H1 (cell line): ENCODE measurements around the gene MRPL34.

Experiments used
- CEBPB ChIP-seq: IDR thresholded peaks from 2 replicates; pipeline ENCODE4 v1.6.1; 2012; ENCODE audit warnings: low read depth, low read length
- EZH2 ChIP-seq: fragments of 200-600 bp; sonication (generic); IDR thresholded peaks from 2 replicates; pipeline ENCODE4 v1.7.1; 2012; ENCODE audit warnings: low read depth, mild to moderate bottlenecking, moderate library complexity, low read length, inconsistent platforms; ENCODE audit not compliant: severe bottlenecking
- HDAC6 ChIP-seq: IDR thresholded peaks from one replicate; pipeline ENCODE4 v1.7.1; 2012; ENCODE audit warnings: low read depth, mild to moderate bottlenecking, inconsistent platforms, low read length, moderate library complexity
- RXRA ChIP-seq: IDR thresholded peaks from 2 replicates; pipeline ENCODE4 v1.6.1; 2011; ENCODE audit warnings: low read depth, mild to moderate bottlenecking, low read length, moderate library complexity; ENCODE audit not compliant: insufficient read depth
- SAP30 ChIP-seq: fragments of 300-600 bp; sonication (generic); IDR thresholded peaks from 2 replicates; pipeline ENCODE4 v1.7.1; 2012; ENCODE audit warnings: low read length, moderate library complexity, mild to moderate bottlenecking, inconsistent platforms; ENCODE audit not compliant: insufficient read depth, insufficient replicate concordance
- SP1 ChIP-seq: IDR thresholded peaks from 2 replicates; pipeline ENCODE4 v1.6.1; 2011; ENCODE audit warnings: low read depth, low read length
- TF ChIP-seq, protein P1 (sequence below), 3 experiments: IDR thresholded peaks; 1 replicate in 2 of 3; 2 replicates in 1 of 3; pipeline versions ENCODE4 v1.5.1 to v1.6.1; 2011; ENCODE audit warnings: low read length in 3 of 3, mild to moderate bottlenecking in 3 of 3, inconsistent platforms in 2 of 3, low read depth in 1 of 3, moderate library complexity in 1 of 3; ENCODE audit not compliant: insufficient read depth in 1 of 3; ENCODE audit errors: control extremely low read depth in 1 of 3
- TF ChIP-seq, protein P2 (sequence below): IDR thresholded peaks from 2 replicates; pipeline ENCODE4 v1.6.1; 2012; ENCODE audit warnings: inconsistent platforms

- TF ChIP-seq EZH2, result no peak
- TF ChIP-seq SP1, result no peak
- no peak for TF ChIP-seq SAP30
- no peak for TF ChIP-seq HDAC6
- no peak for TF ChIP-seq RXRA
- TF ChIP-seq, protein P1, sequence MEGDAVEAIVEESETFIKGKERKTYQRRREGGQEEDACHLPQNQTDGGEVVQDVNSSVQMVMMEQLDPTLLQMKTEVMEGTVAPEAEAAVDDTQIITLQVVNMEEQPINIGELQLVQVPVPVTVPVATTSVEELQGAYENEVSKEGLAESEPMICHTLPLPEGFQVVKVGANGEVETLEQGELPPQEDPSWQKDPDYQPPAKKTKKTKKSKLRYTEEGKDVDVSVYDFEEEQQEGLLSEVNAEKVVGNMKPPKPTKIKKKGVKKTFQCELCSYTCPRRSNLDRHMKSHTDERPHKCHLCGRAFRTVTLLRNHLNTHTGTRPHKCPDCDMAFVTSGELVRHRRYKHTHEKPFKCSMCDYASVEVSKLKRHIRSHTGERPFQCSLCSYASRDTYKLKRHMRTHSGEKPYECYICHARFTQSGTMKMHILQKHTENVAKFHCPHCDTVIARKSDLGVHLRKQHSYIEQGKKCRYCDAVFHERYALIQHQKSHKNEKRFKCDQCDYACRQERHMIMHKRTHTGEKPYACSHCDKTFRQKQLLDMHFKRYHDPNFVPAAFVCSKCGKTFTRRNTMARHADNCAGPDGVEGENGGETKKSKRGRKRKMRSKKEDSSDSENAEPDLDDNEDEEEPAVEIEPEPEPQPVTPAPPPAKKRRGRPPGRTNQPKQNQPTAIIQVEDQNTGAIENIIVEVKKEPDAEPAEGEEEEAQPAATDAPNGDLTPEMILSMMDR (IDR thresholded peaks at IDR 0.05; ENCODE audit: control extremely low read depth in 1 of 3, insufficient read depth in 1 of 3, low read depth in 1 of 3, low read length in 3 of 3), result no peak
- TF ChIP-seq CEBPB, result no peak
- TF ChIP-seq, protein P2, sequence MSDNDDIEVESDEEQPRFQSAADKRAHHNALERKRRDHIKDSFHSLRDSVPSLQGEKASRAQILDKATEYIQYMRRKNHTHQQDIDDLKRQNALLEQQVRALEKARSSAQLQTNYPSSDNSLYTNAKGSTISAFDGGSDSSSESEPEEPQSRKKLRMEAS, result no peak
Observed at GRCh38 chr19:17275441-17276175, 30.1 kb upstream of the MRPL34 start.
